Mesenchymal stem cell (in vitro differentiated cells and primary cell): Measurements from ENCODE around the gene CTRB1.

ENCODE experiments used
- DNase-seq: peaks from one replicate; pipeline ENCODE4 v3.0.0-alpha.2; 2013
- H2AFZ ChIP-seq: one replicate; pipeline ENCODE4 v1.6.1; 2013; ENCODE audit warnings: low read depth, mild to moderate bottlenecking, control low read depth, inconsistent platforms, low read length, moderate library complexity
- H2AK5ac ChIP-seq: 2 replicates; pipeline ENCODE4 v1.6.1; 2013; ENCODE audit warnings: low read length, moderate library complexity, mild to moderate bottlenecking, inconsistent platforms; ENCODE audit not compliant: severe bottlenecking
- H2BK120ac ChIP-seq: one replicate; pipeline ENCODE4 v1.6.1; 2013; ENCODE audit warnings: low read depth, mild to moderate bottlenecking, inconsistent platforms, low read length, moderate library complexity
- H2BK12ac ChIP-seq, 2 experiments: one replicate each; pipeline ENCODE4 v1.6.1; 2013; ENCODE audit warnings: inconsistent platforms in 2 of 2, low read length in 2 of 2, mild to moderate bottlenecking in 2 of 2, moderate library complexity in 2 of 2, control low read depth in 1 of 2
- H2BK15ac ChIP-seq: one replicate; pipeline ENCODE4 v1.6.1; 2013; ENCODE audit warnings: mild to moderate bottlenecking, low read depth, inconsistent platforms; ENCODE audit not compliant: poor library complexity, severe bottlenecking
- H2BK5ac ChIP-seq: 2 replicates; pipeline ENCODE4 v1.6.1; 2013; ENCODE audit warnings: low read depth, mild to moderate bottlenecking, low read length, control low read depth, inconsistent platforms; ENCODE audit not compliant: poor library complexity, severe bottlenecking
- H3K14ac ChIP-seq, 2 experiments: one replicate each; pipeline ENCODE4 v1.6.1; 2013; ENCODE audit warnings: inconsistent platforms in 2 of 2, low read length in 2 of 2, control low read depth in 1 of 2, mild to moderate bottlenecking in 1 of 2, moderate library complexity in 1 of 2
- H3K18ac ChIP-seq, 2 experiments: one replicate each; pipeline ENCODE4 v1.6.1; 2013; ENCODE audit warnings: inconsistent platforms in 2 of 2, low read length in 2 of 2, control low read depth in 1 of 2, low read depth in 1 of 2, mild to moderate bottlenecking in 1 of 2
- H3K23ac ChIP-seq, 2 experiments: one replicate each; pipeline ENCODE4 v1.6.1; 2013; ENCODE audit warnings: inconsistent platforms in 2 of 2, low read length in 2 of 2, mild to moderate bottlenecking in 2 of 2, moderate library complexity in 2 of 2, control low read depth in 1 of 2
- H3K27ac ChIP-seq: 2 replicates; pipeline ENCODE4 v1.5.1; 2013; ENCODE audit warnings: mild to moderate bottlenecking, moderate library complexity, low read length, control low read depth, inconsistent platforms; ENCODE audit not compliant: poor library complexity, severe bottlenecking
- H3K27me3 ChIP-seq, 2 experiments: 2 replicates each; pipeline versions ENCODE4 v1.6.1 to v1.7.0; 2013; ENCODE audit warnings: low read length in 2 of 2, mild to moderate bottlenecking in 2 of 2, moderate library complexity in 2 of 2, control low read depth in 1 of 2, inconsistent platforms in 1 of 2; ENCODE audit not compliant: control insufficient read depth in 1 of 2, insufficient read depth in 1 of 2
- H3K36me3 ChIP-seq, 2 experiments: 2 replicates each; pipeline versions ENCODE4 v1.6.1 to v1.7.0; 2013; ENCODE audit warnings: low read length in 2 of 2, control low read depth in 1 of 2, inconsistent platforms in 1 of 2, low read depth in 1 of 2, mild to moderate bottlenecking in 1 of 2; ENCODE audit not compliant: insufficient read depth in 2 of 2, control insufficient read depth in 1 of 2
- H3K4ac ChIP-seq, 2 experiments: one replicate each; pipeline ENCODE4 v1.6.1; 2013; ENCODE audit warnings: inconsistent platforms in 2 of 2, low read length in 2 of 2, mild to moderate bottlenecking in 2 of 2, moderate library complexity in 2 of 2, control low read depth in 1 of 2, low read depth in 1 of 2
- H3K4me1 ChIP-seq: 2 replicates; pipeline ENCODE4 v1.6.1; 2013; ENCODE audit warnings: low read depth, low read length, control low read depth; ENCODE audit not compliant: control insufficient read depth, insufficient read depth
- H3K4me2 ChIP-seq: 2 replicates; pipeline ENCODE4 v1.6.1; 2013; ENCODE audit warnings: low read length, mild to moderate bottlenecking, inconsistent platforms; ENCODE audit not compliant: poor library complexity, severe bottlenecking
- H3K4me3 ChIP-seq, 2 experiments: 2 replicates each; pipeline versions ENCODE4 v1.5.1 to v1.7.0; 2013; ENCODE audit warnings: low read length in 2 of 2, mild to moderate bottlenecking in 2 of 2, control low read depth in 1 of 2, low read depth in 1 of 2; ENCODE audit not compliant: insufficient read depth in 1 of 2
- H3K79me1 ChIP-seq: replicated peaks from 2 replicates; pipeline ENCODE4 v1.6.1; 2013; ENCODE audit warnings: mild to moderate bottlenecking, control low read depth, low read length, inconsistent platforms; ENCODE audit not compliant: poor library complexity, severe bottlenecking
- H3K9ac ChIP-seq: 2 replicates; pipeline ENCODE4 v1.7.0; 2013; ENCODE audit warnings: mild to moderate bottlenecking, low read length, moderate library complexity
- H3K9me3 ChIP-seq: 2 replicates; pipeline ENCODE4 v1.7.0; 2013; ENCODE audit warnings: mild to moderate bottlenecking, low read length; ENCODE audit not compliant: control insufficient read depth
- H4K8ac ChIP-seq: one replicate; pipeline ENCODE4 v1.6.1; 2013; ENCODE audit warnings: inconsistent platforms, mild to moderate bottlenecking, low read length, moderate library complexity
- H4K91ac ChIP-seq: one replicate; pipeline ENCODE4 v1.6.1; 2013; ENCODE audit warnings: mild to moderate bottlenecking, low read length, inconsistent platforms
- WGBS: methylation state at CpG from one replicate; pipeline ENCODE4 v1.1.7; 2013; ENCODE audit warnings: mixed read lengths; 5-methylcytosine and 5-hydroxymethylcytosine counted together

The CTRB1 gene

GRCh38 chr16:75264999-75265910 lies 46.5 kb downstream of the CTRB1 start:
- peaks cover 60% of the 10 kb centered on the region for H3K4me1 ChIP-seq
- H2BK12ac ChIP-seq: peak overlapping the region in 1 of 2 experiments; percentile 76
- H2BK5ac ChIP-seq: peak overlapping the region; percentile 97
- peak overlapping the region; percentile 83 to 89 for H3K4me3 ChIP-seq
- WGBS: 1% methylated on average over 59 of the region's 74 CpGs
- peak overlapping the region; percentile 83 for H4K8ac ChIP-seq
- H3K27me3 ChIP-seq: no peaks in the 10 kb centered on the region
- H2AK5ac ChIP-seq: peak overlapping the region; percentile 88
- H3K23ac ChIP-seq: peak overlapping the region in 1 of 2 experiments; percentile 96
- no peak overlapping the region for H2AFZ ChIP-seq
- H3K14ac ChIP-seq: peak overlapping the region; percentile 92 to 96
- H3K27ac ChIP-seq: peak overlapping the region; percentile 88
- no peaks in the 10 kb centered on the region for H3K9me3 ChIP-seq
- H3K79me1 ChIP-seq: peaks cover 12% of the 10 kb centered on the region
- peak overlapping the region; percentile 91 to 94 for H3K18ac ChIP-seq
- H3K4ac ChIP-seq: peak overlapping the region; percentile 92 to 96
- H4K91ac ChIP-seq: peak overlapping the region; percentile 95
- DNase-seq: peak; percentile 23
- peak overlapping the region; percentile 97 for H2BK15ac ChIP-seq
- peaks cover 3 to 33% of the 10 kb centered on the region in 2 experiments for H3K36me3 ChIP-seq
- peak overlapping the region; percentile 74 for H3K4me2 ChIP-seq
- H3K9ac ChIP-seq: peak overlapping the region; percentile 97
- H2BK120ac ChIP-seq: peak overlapping the region; percentile 100

GRCh38 chr16:75265911-75266701 lies 47.3 kb downstream of the CTRB1 start:
- Histone ChIP-seq H2BK15ac (peak overlapping the region; percentile 100), H2BK12ac (peak overlapping the region; percentile 89 to 99), H2BK5ac (peak overlapping the region; percentile 97), H3K9me3 (no peaks in the 10 kb centered on the region), H3K23ac (peak overlapping the region in 1 of 2 experiments; percentile 57), H3K79me1 (peaks cover 12% of the 10 kb centered on the region), H3K36me3 (peaks cover 3 to 30% of the 10 kb centered on the region in 2 experiments), H3K4me2 (peak overlapping the region; percentile 70), H3K27me3 (no peaks in the 10 kb centered on the region), H3K9ac (peak overlapping the region; percentile 97), H3K27ac (no peak overlapping the region), H2AFZ (peak overlapping the region; percentile 66), H4K91ac (peak overlapping the region; percentile 92), H3K14ac (peak overlapping the region; percentile 86 to 92), H4K8ac (peak overlapping the region; percentile 82), H3K18ac (peak overlapping the region; percentile 92 to 94), H2BK120ac (peak overlapping the region; percentile 100), H2AK5ac (peak overlapping the region; percentile 97), H3K4me1 (peaks cover 58% of the 10 kb centered on the region), H3K4me3 (peak overlapping the region; percentile 83 to 89), H3K4ac (peak overlapping the region; percentile 90 to 92)
- DNase-seq: peak; percentile 68
- WGBS: 17% methylated on average over 49 of the region's 62 CpGs

GRCh38 chr16:75266738-75267630 lies 48.2 kb downstream of the CTRB1 start:
- 90% methylated on average over 27 of the region's 27 CpGs for WGBS
- H2BK12ac ChIP-seq: peak overlapping the region; percentile 49 to 89
- peak overlapping the region; percentile 90 for H2BK120ac ChIP-seq
- H3K79me1 ChIP-seq: peaks cover 12% of the 10 kb centered on the region
- H3K23ac ChIP-seq: no peak overlapping the region
- H4K8ac ChIP-seq: peak overlapping the region; percentile 82
- H3K27me3 ChIP-seq: no peaks in the 10 kb centered on the region
- H3K27ac ChIP-seq: peak overlapping the region; percentile 13
- no peak overlapping the region for H3K14ac ChIP-seq
- peak overlapping the region; percentile 92 for H4K91ac ChIP-seq
- H2BK5ac ChIP-seq: no peak overlapping the region
- H3K36me3 ChIP-seq: peaks cover 3 to 22% of the 10 kb centered on the region in 2 experiments
- H2AFZ ChIP-seq: no peak overlapping the region
- no peak for DNase-seq
- peak overlapping the region; percentile 87 to 90 for H3K4ac ChIP-seq
- peaks cover 53% of the 10 kb centered on the region for H3K4me1 ChIP-seq
- H3K9ac ChIP-seq: peak overlapping the region; percentile 97
- H3K4me2 ChIP-seq: peak overlapping the region; percentile 70
- H2BK15ac ChIP-seq: peak overlapping the region; percentile 80
- H3K4me3 ChIP-seq: peak overlapping the region in 1 of 2 experiments; percentile 89
- no peaks in the 10 kb centered on the region for H3K9me3 ChIP-seq
- H2AK5ac ChIP-seq: peak overlapping the region; percentile 97
- H3K18ac ChIP-seq: peak overlapping the region; percentile 92 to 94
